Measurements from ENCODE around the gene UXS1. TPM values are rescaled to one million over a fixed set of nuclear protein-coding genes. Genes with fewer than 3 reads are reported as not detected.

Gene UXS1
- total RNA-seq, 1 experiment from 2014 or later: 46.3 TPM

DNA sequence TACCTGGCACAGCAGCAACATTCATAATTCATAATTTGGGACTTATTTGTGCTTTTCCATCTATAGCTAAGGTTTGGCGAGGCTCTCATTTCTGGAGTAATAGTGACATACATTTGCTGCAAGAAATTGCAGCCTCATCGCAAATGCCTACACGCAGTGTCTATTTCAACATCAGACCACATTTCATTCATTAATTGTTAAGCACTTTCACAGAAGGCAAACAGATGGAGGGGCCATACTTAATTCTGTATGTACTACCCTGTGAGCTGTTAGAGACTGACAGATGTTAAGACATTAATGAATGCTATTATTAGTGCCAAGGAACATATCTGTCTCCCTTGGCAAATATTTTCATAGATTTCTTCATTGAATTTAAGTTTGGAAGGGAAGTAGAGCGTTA lies 125.7 kb downstream of the UXS1 start:
- Histone ChIP-seq H2BK15ac (ENCODE audit: low read depth, low read length) (no peak overlapping the region), H2BK5ac (ENCODE audit: insufficient read length, low read length) (no peak overlapping the region), H3K4me1 (ENCODE audit: insufficient read depth, low read length) (peaks cover 7% of the 10 kb centered on the region; the same call in 1 of the 2 replicates), H2AFZ (ENCODE audit: low read length) (no peak overlapping the region), H3K23me2 (ENCODE audit: insufficient read length, low read depth, low read length, poor library complexity, severe bottlenecking) (peaks cover 8% of the 10 kb centered on the region), H2BK12ac (ENCODE audit: insufficient read length, low read depth, low read length) (no peak overlapping the region), H3K9ac (ENCODE audit: extremely low read depth, insufficient read length, low read length) (no peak overlapping the region), H3K27ac (ENCODE audit: insufficient read length, low read depth, low read length) (no peak overlapping the region), H4K8ac (replicated peaks; ENCODE audit: insufficient read length, low read depth, low read length) (no peak overlapping the region), H3T11ph (ENCODE audit: low read length) (no peak overlapping the region), H3K4ac (ENCODE audit: low read depth, low read length) (no peak overlapping the region), H3K27me3 (ENCODE audit: insufficient read depth, low read length) (peaks cover 5% of the 10 kb centered on the region; the same call in 1 of the 2 replicates), H3K79me1 (ENCODE audit: insufficient read depth, low read depth, low read length, poor library complexity, severe bottlenecking) (no peaks in the 10 kb centered on the region), H3K9me3 (ENCODE audit: control insufficient read depth, low read depth, low read length) (no peaks in the 10 kb centered on the region), H3K4me2 (ENCODE audit: insufficient read depth, insufficient read length, low read length) (no peak overlapping the region), H2BK20ac (ENCODE audit: low read depth, low read length, poor library complexity, severe bottlenecking) (no peak overlapping the region), H3K56ac (ENCODE audit: insufficient read length, low read depth, low read length) (no peak overlapping the region), H2AK5ac (ENCODE audit: insufficient read length, low read length) (no peak overlapping the region), H3K23ac (ENCODE audit: insufficient read length, low read depth, low read length) (no peak overlapping the region), H4K20me1 (ENCODE audit: control insufficient read depth, insufficient read depth, insufficient read length) (no peaks in the 10 kb centered on the region), H4K91ac (ENCODE audit: insufficient read length, low read depth, low read length) (no peak overlapping the region), H2BK120ac (ENCODE audit: low read depth, low read length, poor library complexity, severe bottlenecking) (no peak overlapping the region), H4K5ac (ENCODE audit: insufficient read length, low read depth, low read length) (no peak overlapping the region), H3K79me2 (ENCODE audit: insufficient read depth, low read length) (no peaks in the 10 kb centered on the region), H3K14ac (ENCODE audit: insufficient read depth, low read length) (no peak overlapping the region), H3K18ac (ENCODE audit: insufficient read length, low read depth, low read length) (no peak overlapping the region)
- no CpG with 5 or more reads among the region's 4 CpGs for WGBS (ENCODE audit: extremely low coverage, insufficient read length, low lambda C conversion rate)
- no peak overlapping the region for H3K4me3 Mint-ChIP-seq
- H3K27me3 Mint-ChIP-seq (ENCODE audit: low read depth): peaks cover 40% of the 10 kb centered on the region
- H3K36me3 Mint-ChIP-seq (ENCODE audit: insufficient read depth in 1 of 3, low read depth in 3 of 3): no peaks in the 10 kb centered on the region; a peak in 1 of 7 replicates
- TF ChIP-seq, protein P1, sequence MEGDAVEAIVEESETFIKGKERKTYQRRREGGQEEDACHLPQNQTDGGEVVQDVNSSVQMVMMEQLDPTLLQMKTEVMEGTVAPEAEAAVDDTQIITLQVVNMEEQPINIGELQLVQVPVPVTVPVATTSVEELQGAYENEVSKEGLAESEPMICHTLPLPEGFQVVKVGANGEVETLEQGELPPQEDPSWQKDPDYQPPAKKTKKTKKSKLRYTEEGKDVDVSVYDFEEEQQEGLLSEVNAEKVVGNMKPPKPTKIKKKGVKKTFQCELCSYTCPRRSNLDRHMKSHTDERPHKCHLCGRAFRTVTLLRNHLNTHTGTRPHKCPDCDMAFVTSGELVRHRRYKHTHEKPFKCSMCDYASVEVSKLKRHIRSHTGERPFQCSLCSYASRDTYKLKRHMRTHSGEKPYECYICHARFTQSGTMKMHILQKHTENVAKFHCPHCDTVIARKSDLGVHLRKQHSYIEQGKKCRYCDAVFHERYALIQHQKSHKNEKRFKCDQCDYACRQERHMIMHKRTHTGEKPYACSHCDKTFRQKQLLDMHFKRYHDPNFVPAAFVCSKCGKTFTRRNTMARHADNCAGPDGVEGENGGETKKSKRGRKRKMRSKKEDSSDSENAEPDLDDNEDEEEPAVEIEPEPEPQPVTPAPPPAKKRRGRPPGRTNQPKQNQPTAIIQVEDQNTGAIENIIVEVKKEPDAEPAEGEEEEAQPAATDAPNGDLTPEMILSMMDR (conservative IDR thresholded peaks at IDR 0.05): no peak
- H3K4me1 Mint-ChIP-seq: peaks cover 19 to 24% of the 10 kb centered on the region in 2 experiments
- no peaks in the 10 kb centered on the region for H3K9me3 Mint-ChIP-seq
- H3K27ac Mint-ChIP-seq: no peak overlapping the region
- DNase-seq: no peak
